Mammary epithelial cell (primary cell): ENCODE measurements around the gene USP8.

Experiments used
- EZH2 ChIP-seq: IDR thresholded peaks from 2 replicates; pipeline ENCODE4 v1.6.1; 2012; ENCODE audit warnings: low read length, inconsistent platforms, borderline replicate concordance
- TF ChIP-seq, protein P1 (sequence below), 2 donors: IDR thresholded peaks in 1 of 2; conservative IDR thresholded peaks in 1 of 2; 2 replicates each; pipeline ENCODE4 v1.5.1; 2011 to 2012; ENCODE audit warnings: inconsistent platforms in 2 of 2, low read length in 2 of 2, mild to moderate bottlenecking in 2 of 2, control low read depth in 1 of 2, low read depth in 1 of 2; ENCODE audit not compliant: insufficient read depth in 1 of 2; ENCODE audit errors: extremely low read depth in 1 of 2

DNA sequence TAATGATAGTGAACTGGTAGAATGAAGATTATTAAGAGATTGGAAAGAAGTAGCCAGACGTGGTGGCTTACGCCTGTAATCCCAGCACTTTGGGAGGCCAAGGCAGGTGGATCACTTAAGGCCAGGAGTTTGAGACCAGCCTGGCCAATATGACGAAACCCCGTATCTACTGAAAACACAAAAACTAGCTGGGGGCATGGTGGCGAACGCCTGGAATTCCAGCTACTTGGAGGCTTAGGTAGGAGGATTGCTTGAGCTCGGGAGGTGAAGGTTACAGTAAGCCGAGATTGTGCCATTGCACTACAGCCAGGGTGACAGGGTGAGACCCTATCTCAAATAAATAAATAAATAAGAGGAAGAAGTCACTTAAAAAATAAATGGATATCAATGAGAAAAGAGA lies 14.0 kb downstream of the USP8 start:
- TF ChIP-seq, protein P1, sequence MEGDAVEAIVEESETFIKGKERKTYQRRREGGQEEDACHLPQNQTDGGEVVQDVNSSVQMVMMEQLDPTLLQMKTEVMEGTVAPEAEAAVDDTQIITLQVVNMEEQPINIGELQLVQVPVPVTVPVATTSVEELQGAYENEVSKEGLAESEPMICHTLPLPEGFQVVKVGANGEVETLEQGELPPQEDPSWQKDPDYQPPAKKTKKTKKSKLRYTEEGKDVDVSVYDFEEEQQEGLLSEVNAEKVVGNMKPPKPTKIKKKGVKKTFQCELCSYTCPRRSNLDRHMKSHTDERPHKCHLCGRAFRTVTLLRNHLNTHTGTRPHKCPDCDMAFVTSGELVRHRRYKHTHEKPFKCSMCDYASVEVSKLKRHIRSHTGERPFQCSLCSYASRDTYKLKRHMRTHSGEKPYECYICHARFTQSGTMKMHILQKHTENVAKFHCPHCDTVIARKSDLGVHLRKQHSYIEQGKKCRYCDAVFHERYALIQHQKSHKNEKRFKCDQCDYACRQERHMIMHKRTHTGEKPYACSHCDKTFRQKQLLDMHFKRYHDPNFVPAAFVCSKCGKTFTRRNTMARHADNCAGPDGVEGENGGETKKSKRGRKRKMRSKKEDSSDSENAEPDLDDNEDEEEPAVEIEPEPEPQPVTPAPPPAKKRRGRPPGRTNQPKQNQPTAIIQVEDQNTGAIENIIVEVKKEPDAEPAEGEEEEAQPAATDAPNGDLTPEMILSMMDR (conservative IDR thresholded peaks at IDR 0.05 in 1 of 2, IDR thresholded peaks at IDR 0.05 in 1 of 2; ENCODE audit: extremely low read depth in 1 of 2, insufficient read depth in 1 of 2, low read depth in 1 of 2, low read length in 2 of 2), result no peak
- TF ChIP-seq EZH2, result no peak
